Measurements from ENCODE around the gene SKOR1. TPM values are rescaled to one million over a fixed set of nuclear protein-coding genes. Genes with fewer than 3 reads are reported as not detected.

SKOR1 gene
- total and polyA plus RNA-seq, 10 of the 15 experiments (the other 5 are each of a cell fraction or from before 2014, with no cell fraction given): 0.04 to 0.36 (median 0.10) TPM; not detected in 4

DNA sequence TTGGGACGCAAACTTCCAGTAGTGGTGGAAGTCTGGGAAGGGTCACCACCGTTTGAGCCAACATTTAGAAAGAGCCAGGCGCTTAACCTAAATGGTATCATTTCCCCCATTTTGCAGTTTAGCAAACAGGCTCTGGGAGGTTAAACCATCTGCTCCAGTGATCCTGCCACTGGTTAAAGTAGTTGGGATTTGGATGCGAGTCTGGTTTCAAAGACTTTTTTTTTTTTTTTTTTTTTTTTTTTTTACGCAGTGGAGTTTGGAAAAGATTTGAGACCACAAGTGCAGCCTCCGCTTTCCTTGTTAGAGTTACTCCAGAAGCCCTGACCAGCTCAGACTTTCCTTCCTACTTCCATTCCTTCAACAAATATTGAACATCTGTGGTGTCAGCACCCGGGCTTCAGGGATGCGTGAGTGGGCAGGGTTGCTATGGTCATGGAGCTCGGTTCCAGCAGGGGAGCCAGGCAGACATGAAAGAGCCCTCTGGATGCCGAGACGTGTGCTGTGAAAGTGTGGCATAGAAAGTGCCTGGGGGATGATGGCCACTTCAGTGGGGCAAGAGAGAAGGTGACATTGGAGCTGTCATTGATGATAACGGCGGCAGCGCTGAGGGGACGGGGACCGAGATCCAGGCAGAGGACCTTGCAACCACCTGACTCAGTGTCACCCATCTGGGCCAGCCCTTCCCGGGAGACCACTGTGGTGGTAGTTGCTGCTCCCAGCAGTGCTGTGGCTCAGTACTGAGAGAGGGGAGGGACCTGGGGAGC lies 15.6 kb downstream of the SKOR1 start:
- Histone ChIP-seq H3K36me3 (ENCODE audit: control insufficient read depth in 2 of 2, insufficient read depth in 2 of 2, low read length in 1 of 2) (no peaks in the 10 kb centered on the region), H3K9ac (ENCODE audit: control insufficient read depth, insufficient read depth, low read length) (peak overlapping the region; percentile 84), H3K79me2 (ENCODE audit: control insufficient read depth, insufficient read depth, low read length) (no peaks in the 10 kb centered on the region; the same call in 1 of the 2 replicates), H3K4me2 (ENCODE audit: control insufficient read depth, insufficient read depth) (peak overlapping the region; percentile 95), H3K9me3 (replicated peaks; ENCODE audit: control insufficient read depth, insufficient read depth, low read length) (no peaks in the 10 kb centered on the region), H3K4me1 (ENCODE audit: control insufficient read depth, insufficient read depth, low read length) (peaks cover 15% of the 10 kb centered on the region), H3K4me3 (peak overlapping the region; percentile 85), H3K27ac (ENCODE audit: control insufficient read depth, insufficient read depth) (peak overlapping the region; percentile 83), H2AFZ (ENCODE audit: control insufficient read depth, low read depth, low read length) (peak overlapping the region; percentile 82), H4K20me1 (ENCODE audit: control insufficient read depth, insufficient read depth) (no peaks in the 10 kb centered on the region), H3K27me3 (replicated peaks in 1 of 2; ENCODE audit: control insufficient read depth in 2 of 2, insufficient read depth in 2 of 2, low read length in 1 of 2) (peaks cover under 1 to 2% of the 10 kb centered on the region in 2 experiments; a peak in 2 of 4 replicates)
- ChIA-PET POLR2A (interaction anchor here (0.5 to 1.9 kb wide), 14 partner anchors 12 to 1369 kb away, joined by 3 to 17 read pairs (median 4); partner anchors contain the start of gene C15orf61), RAD21 (ENCODE audit: unreplicated experiment) (interaction anchor here (0.6 to 2.0 kb wide), 12 partner anchors 9 to 387 kb away, joined by 3 to 28 read pairs (median 6); no protein-coding TSS in a partner anchor), CTCF (interaction anchor here (0.6 to 2.6 kb wide), 10 partner anchors 10 to 878 kb away, joined by 3 to 12 read pairs (median 4); no protein-coding TSS in a partner anchor), SMC1A (ENCODE audit: uncharacterized antibody, unreplicated experiment) (interaction anchor here (0.6 to 2.5 kb wide), 13 partner anchors 10 to 983 kb away, joined by 3 to 29 read pairs (median 4); partner anchors contain the start of gene MAP2K5)
- peak; percentile 44 for FAIRE-seq
- DNase-seq (ENCODE audit: low read depth, low spot score): no peak
- intact Hi-C loops (cut with micrococcal nuclease; ENCODE audit: unreplicated experiment) (loop anchor here (2.0 to 10.0 kb wide), 4 partner anchors 22 to 756 kb away; partner anchors contain the start of gene C15orf61), in situ Hi-C loops (cut with MboI) (no loop called here)
- peak; percentile 51 for ATAC-seq
- BruUV-seq (replicated peaks): no TSS peak
- WGBS (ENCODE audit: insufficient coverage, insufficient replicate concordance, low lambda C conversion rate, missing lambda C conversion rate): 2% methylated on average over 16 of the region's 17 CpGs
- TF ChIP-seq, protein P1, sequence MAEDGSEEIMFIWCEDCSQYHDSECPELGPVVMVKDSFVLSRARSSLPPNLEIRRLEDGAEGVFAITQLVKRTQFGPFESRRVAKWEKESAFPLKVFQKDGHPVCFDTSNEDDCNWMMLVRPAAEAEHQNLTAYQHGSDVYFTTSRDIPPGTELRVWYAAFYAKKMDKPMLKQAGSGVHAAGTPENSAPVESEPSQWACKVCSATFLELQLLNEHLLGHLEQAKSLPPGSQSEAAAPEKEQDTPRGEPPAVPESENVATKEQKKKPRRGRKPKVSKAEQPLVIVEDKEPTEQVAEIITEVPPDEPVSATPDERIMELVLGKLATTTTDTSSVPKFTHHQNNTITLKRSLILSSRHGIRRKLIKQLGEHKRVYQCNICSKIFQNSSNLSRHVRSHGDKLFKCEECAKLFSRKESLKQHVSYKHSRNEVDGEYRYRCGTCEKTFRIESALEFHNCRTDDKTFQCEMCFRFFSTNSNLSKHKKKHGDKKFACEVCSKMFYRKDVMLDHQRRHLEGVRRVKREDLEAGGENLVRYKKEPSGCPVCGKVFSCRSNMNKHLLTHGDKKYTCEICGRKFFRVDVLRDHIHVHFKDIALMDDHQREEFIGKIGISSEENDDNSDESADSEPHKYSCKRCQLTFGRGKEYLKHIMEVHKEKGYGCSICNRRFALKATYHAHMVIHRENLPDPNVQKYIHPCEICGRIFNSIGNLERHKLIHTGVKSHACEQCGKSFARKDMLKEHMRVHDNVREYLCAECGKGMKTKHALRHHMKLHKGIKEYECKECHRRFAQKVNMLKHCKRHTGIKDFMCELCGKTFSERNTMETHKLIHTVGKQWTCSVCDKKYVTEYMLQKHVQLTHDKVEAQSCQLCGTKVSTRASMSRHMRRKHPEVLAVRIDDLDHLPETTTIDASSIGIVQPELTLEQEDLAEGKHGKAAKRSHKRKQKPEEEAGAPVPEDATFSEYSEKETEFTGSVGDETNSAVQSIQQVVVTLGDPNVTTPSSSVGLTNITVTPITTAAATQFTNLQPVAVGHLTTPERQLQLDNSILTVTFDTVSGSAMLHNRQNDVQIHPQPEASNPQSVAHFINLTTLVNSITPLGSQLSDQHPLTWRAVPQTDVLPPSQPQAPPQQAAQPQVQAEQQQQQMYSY (CRISPR knock-in tag; IDR thresholded peaks at IDR 0.05): no peak
- TF ChIP-seq ASH2L (IDR thresholded peaks at IDR 0.05; ENCODE audit: borderline replicate concordance, low read depth) (no peak), ZNF384 (IDR thresholded peaks at IDR 0.05; ENCODE audit: borderline replicate concordance, low read depth, low read length) (peak; percentile 56; the same call in 1 of the 2 replicates), MXI1 (IDR thresholded peaks at IDR 0.05; ENCODE audit: low read depth, low read length) (peak; percentile 57), NFYA (IDR thresholded peaks at IDR 0.05; ENCODE audit: borderline replicate concordance, low read depth, low read length) (no peak), IKZF2 (IDR thresholded peaks at IDR 0.05) (peak; percentile 6 to 22; a peak in 2 of 4 replicates), RFX5 (IDR thresholded peaks at IDR 0.05; ENCODE audit: low read depth, low read length) (no peak), POLR2AphosphoS5 (IDR thresholded peaks at IDR 0.05; ENCODE audit: low read length) (peak; percentile 33; the same call in 1 of the 2 replicates), NRF1 (conservative IDR thresholded peaks at IDR 0.05; ENCODE audit: low read depth, low read length) (no peak)
- TF ChIP-seq, protein P2, sequence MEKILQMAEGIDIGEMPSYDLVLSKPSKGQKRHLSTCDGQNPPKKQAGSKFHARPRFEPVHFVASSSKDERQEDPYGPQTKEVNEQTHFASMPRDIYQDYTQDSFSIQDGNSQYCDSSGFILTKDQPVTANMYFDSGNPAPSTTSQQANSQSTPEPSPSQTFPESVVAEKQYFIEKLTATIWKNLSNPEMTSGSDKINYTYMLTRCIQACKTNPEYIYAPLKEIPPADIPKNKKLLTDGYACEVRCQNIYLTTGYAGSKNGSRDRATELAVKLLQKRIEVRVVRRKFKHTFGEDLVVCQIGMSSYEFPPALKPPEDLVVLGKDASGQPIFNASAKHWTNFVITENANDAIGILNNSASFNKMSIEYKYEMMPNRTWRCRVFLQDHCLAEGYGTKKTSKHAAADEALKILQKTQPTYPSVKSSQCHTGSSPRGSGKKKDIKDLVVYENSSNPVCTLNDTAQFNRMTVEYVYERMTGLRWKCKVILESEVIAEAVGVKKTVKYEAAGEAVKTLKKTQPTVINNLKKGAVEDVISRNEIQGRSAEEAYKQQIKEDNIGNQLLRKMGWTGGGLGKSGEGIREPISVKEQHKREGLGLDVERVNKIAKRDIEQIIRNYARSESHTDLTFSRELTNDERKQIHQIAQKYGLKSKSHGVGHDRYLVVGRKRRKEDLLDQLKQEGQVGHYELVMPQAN (conservative IDR thresholded peaks at IDR 0.05): no peak
- TF ChIP-seq, protein P3, sequence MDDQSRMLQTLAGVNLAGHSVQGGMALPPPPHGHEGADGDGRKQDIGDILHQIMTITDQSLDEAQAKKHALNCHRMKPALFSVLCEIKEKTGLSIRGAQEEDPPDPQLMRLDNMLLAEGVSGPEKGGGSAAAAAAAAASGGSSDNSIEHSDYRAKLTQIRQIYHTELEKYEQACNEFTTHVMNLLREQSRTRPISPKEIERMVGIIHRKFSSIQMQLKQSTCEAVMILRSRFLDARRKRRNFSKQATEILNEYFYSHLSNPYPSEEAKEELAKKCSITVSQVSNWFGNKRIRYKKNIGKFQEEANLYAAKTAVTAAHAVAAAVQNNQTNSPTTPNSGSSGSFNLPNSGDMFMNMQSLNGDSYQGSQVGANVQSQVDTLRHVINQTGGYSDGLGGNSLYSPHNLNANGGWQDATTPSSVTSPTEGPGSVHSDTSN (IDR thresholded peaks at IDR 0.05; ENCODE audit: insufficient replicate concordance, low read depth, low read length): no peak
- TF ChIP-seq, protein P4, sequence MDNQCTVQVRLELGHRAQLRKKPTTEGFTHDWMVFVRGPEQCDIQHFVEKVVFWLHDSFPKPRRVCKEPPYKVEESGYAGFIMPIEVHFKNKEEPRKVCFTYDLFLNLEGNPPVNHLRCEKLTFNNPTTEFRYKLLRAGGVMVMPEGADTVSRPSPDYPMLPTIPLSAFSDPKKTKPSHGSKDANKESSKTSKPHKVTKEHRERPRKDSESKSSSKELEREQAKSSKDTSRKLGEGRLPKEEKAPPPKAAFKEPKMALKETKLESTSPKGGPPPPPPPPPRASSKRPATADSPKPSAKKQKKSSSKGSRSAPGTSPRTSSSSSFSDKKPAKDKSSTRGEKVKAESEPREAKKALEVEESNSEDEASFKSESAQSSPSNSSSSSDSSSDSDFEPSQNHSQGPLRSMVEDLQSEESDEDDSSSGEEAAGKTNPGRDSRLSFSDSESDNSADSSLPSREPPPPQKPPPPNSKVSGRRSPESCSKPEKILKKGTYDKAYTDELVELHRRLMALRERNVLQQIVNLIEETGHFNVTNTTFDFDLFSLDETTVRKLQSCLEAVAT (IDR thresholded peaks at IDR 0.05): no peak

All from GM12878 (cell line).